Left ventricle myocardium inferior (tissue), 1 donor: ENCODE measurements around the gene COL21A1. TPM values are rescaled to one million over a fixed set of nuclear protein-coding genes. Genes with fewer than 3 reads are reported as not detected.
A peak's percentile ranks its signal among the peaks of the same experiment; 100 is the strongest.

Source experiments
- DNase-seq: peaks from one replicate; pipeline ENCODE4 v3.0.0-alpha.2; 2020
- H3K27ac ChIP-seq: fragments of 200-600 bp; replicated peaks from 2 replicates; pipeline ENCODE4 v1.8.0; 2021
- H3K27me3 ChIP-seq: fragments of 200-600 bp; 2 replicates; pipeline ENCODE4 v1.8.0; 2021; ENCODE audit warnings: low read depth
- H3K36me3 ChIP-seq: fragments of 200-600 bp; 2 replicates; pipeline ENCODE4 v1.8.0; 2021
- H3K4me1 ChIP-seq: fragments of 200-600 bp; 2 replicates; pipeline ENCODE4 v1.8.0; 2021
- H3K4me3 ChIP-seq: fragments of 200-600 bp; 2 replicates; pipeline ENCODE4 v1.8.0; 2021; ENCODE audit warnings: mild to moderate bottlenecking, moderate library complexity
- H3K9me3 ChIP-seq: fragments of 200-600 bp; replicated peaks from 2 replicates; pipeline ENCODE4 v1.8.0; 2021
- intact Hi-C: fragments of 100-400 bp; cut with micrococcal nuclease; formaldehyde crosslinking; loops from one replicate; pipeline ENCODE4 v1.11.0; 2022
- total RNA-seq: library from RNA; stranded (reverse); fragmentation: NEBNext Ultra II Directional; extraction: Animal tissue kit (Norgen Biotek cat#: 25700); gene quantifications from one replicate; pipeline ENCODE4 v1.2.1, GENCODE V29; 2021
- TF ChIP-seq, protein P1 (sequence below): fragments of 200-600 bp; IDR thresholded peaks from 2 replicates; pipeline ENCODE4 v1.8.0; 2021; ENCODE audit warnings: antibody characterized with exemption, mild to moderate bottlenecking, borderline replicate concordance
- donor health status: DM: no; HTN: yes; CAD: no; lungs with severe emphysema.

Gene COL21A1
- total RNA-seq, 1 donor from 2014 or later, result 54.3 TPM

DNA sequence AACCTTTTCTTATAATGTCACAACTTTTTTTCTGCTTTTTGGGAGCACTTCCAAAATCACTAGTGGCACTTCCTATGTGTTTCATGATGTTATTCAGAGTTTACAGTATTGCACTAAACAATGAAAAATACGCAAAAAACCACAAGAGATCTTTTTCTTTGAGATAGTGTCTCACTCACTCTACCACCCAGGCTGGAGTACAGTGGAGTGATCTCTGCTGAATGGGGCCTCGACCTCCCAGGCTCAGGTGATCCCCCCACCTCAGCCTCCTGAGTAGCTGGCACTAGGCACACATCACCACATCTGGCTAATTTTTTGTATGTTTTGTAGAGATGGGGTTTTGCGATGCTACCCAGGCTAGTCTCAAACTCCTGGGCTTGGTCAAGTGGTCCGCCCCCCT lies 158.7 kb downstream of the COL21A1 start:
- TF ChIP-seq, protein P1, sequence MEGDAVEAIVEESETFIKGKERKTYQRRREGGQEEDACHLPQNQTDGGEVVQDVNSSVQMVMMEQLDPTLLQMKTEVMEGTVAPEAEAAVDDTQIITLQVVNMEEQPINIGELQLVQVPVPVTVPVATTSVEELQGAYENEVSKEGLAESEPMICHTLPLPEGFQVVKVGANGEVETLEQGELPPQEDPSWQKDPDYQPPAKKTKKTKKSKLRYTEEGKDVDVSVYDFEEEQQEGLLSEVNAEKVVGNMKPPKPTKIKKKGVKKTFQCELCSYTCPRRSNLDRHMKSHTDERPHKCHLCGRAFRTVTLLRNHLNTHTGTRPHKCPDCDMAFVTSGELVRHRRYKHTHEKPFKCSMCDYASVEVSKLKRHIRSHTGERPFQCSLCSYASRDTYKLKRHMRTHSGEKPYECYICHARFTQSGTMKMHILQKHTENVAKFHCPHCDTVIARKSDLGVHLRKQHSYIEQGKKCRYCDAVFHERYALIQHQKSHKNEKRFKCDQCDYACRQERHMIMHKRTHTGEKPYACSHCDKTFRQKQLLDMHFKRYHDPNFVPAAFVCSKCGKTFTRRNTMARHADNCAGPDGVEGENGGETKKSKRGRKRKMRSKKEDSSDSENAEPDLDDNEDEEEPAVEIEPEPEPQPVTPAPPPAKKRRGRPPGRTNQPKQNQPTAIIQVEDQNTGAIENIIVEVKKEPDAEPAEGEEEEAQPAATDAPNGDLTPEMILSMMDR, result no peak

DNA sequence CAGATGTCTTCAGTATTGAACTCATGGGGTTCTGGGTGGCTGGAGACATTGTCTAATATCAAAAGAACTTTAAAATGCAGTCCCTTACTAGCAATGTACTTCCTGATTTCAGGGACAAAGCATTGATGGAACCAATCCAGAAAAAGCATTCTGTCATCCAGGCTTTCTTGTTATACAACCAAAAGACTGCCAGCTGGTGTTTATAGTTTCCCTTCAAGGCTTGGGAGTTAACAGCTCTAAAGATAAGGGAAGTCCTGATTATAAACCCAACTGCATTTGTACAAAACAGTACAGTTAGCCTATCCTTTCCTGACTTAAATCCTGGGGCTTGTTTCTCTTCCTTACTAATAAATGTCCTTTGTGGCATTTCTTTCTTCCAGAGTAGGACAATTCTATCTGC lies 160.0 kb downstream of the COL21A1 start:
- H3K4me1 ChIP-seq, result peaks cover 23% of the 10 kb centered on the region
- intact Hi-C loops, result no loop called here
- H3K36me3 ChIP-seq, result no peaks in the 10 kb centered on the region
- no peaks in the 10 kb centered on the region for H3K27me3 ChIP-seq
- TF ChIP-seq, protein P1, result no peak
- H3K4me3 ChIP-seq, result no peak overlapping the region
- no peak for DNase-seq
- H3K27ac ChIP-seq, result peak overlapping the region; percentile 86
- peaks cover 14% of the 10 kb centered on the region for H3K9me3 ChIP-seq

More for the DNA sequence above, 158.7 kb downstream of the COL21A1 start:
- no peak for DNase-seq
- no peaks in the 10 kb centered on the region for H3K27me3 ChIP-seq
- peak overlapping the region; percentile 63 for H3K4me3 ChIP-seq
- H3K9me3 ChIP-seq, result peaks cover 26% of the 10 kb centered on the region
- H3K4me1 ChIP-seq, result peaks cover 23% of the 10 kb centered on the region
- H3K36me3 ChIP-seq, result peaks cover 4% of the 10 kb centered on the region
- H3K27ac ChIP-seq, result peak overlapping the region; percentile 86
- intact Hi-C loops, result no loop called here

DNA sequence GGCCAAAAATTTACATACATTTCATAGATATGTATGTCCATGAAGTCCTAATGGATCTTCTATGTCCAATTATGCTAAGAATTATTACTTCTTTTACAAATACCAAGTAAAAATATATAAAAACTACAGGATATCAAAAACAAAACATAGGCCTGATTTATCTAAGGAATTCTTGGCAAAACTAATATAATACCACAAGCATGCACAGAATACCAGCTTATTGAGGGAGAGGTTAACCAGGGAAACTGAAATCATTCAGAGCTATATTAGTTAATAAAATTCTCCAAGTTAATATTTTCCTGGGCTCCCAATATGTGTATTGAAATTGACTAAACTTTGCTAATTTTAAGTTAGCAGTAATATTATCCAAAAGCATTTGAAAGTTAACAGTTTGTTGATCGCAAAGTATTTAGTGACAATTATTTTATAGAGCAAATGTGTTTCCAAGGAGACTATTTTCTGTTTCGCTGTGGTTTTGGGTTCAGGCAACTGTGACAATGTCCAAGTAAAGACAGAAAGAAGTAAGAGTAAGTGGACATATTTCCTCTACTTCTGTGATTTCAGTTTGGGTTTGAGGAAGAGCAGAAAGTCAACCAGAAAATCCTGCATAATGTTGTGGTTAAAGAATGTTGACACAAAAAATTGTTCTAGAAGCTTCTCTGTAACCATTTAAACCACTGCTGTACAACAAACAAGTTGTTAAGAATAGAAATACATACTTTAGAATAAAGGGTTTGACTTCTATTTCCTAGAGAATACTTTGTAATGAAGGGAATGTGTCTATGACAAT lies 167.4 kb downstream of the COL21A1 start:
- intact Hi-C loops, result no loop called here
- Histone ChIP-seq H3K27me3 (no peaks in the 10 kb centered on the region), H3K36me3 (peaks cover 4% of the 10 kb centered on the region), H3K4me3 (no peak overlapping the region), H3K4me1 (peaks cover 11% of the 10 kb centered on the region), H3K9me3 (peaks cover 10% of the 10 kb centered on the region), H3K27ac (no peak overlapping the region)
- DNase-seq, result no peak
- TF ChIP-seq, protein P1, result no peak

DNA sequence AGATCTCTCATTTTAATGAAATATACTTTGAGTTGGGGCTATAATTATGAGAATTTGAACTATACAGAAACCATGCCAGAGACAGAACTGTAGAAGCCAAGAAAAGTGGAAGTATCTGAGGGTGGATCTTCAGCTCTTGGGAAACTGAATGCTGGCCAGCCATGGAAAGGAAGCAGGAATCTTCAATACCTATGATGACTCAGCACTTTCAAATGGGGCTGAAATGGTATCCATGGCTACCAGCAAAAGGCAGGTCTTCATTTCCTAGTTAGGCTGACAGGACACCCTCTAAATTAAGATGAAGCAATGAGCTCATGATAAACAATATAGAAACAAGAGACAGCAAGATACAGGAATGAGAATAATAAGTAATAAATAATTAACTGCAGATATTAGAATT lies 171.3 kb downstream of the COL21A1 start:
- TF ChIP-seq, protein P1, result no peak
- H3K27ac ChIP-seq, result no peak overlapping the region
- peaks cover 23% of the 10 kb centered on the region for H3K4me1 ChIP-seq
- peaks cover 4% of the 10 kb centered on the region for H3K36me3 ChIP-seq
- intact Hi-C loops, result no loop called here
- no peaks in the 10 kb centered on the region for H3K27me3 ChIP-seq
- H3K9me3 ChIP-seq, result peaks cover 10% of the 10 kb centered on the region
- DNase-seq, result no peak
- H3K4me3 ChIP-seq, result no peak overlapping the region

DNA sequence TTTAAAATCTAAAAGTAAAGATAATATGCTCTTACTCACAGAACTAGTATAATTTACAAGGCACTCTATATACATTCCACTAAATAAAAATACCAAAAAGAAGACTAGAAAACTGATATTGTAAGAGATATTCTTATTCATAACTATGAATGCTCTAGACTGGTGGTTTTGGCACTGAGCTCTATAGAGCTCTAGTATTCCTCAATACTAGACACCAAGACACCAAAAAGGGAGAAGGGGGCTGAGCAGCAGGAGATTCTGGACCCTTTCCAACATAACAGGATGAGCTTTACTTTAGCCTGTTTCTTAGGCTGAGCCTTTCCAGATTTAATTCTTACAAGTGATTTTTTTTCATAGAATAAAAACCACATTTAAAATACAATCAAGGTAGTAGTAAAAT lies 173.6 kb downstream of the COL21A1 start:
- H3K4me3 ChIP-seq, result no peak overlapping the region
- peaks cover 10% of the 10 kb centered on the region for H3K9me3 ChIP-seq
- TF ChIP-seq, protein P1, result no peak
- peaks cover 18% of the 10 kb centered on the region for H3K4me1 ChIP-seq
- intact Hi-C loops, result no loop called here
- peaks cover 4% of the 10 kb centered on the region for H3K36me3 ChIP-seq
- no peaks in the 10 kb centered on the region for H3K27me3 ChIP-seq
- DNase-seq, result no peak
- H3K27ac ChIP-seq, result peak overlapping the region; percentile 71
